H1 (cell line): ENCODE results near the gene THOC7. TPM values are rescaled to one million over a fixed set of nuclear protein-coding genes. Genes with fewer than 3 reads are reported as not detected.

Source experiments
- CTCF ChIA-PET: fragments of 300-600 bp; sonication (Branson Sonifier 250); formaldehyde crosslinking; loops from one replicate; lab custom pipeline; 2021; ENCODE audit not compliant: partially characterized antibody; lab: Charles Lee
- POLR2A ChIA-PET: fragments of 300-600 bp; sonication (Branson Sonifier 250); formaldehyde crosslinking; loops from one replicate; lab custom pipeline; 2021; ENCODE audit warnings: inconsistent platforms; ENCODE audit not compliant: partially characterized antibody; lab: Charles Lee
- DNase-seq, 2 experiments: peaks; one replicate each; pipeline versions ENCODE4 v3.0.0 to v3.0.0-alpha.2; 2010 to 2022; ENCODE audit warnings: low spot score in 2 of 2, low read depth in 1 of 2, mixed read lengths in 1 of 2
- FAIRE-seq: peaks from 2 replicates; lab custom pipeline; 2011; peaks lifted over from hg19 to GRCh38; lab: Jason Lieb, UNC
- H2AFZ ChIP-seq: 2 replicates; pipeline ENCODE4 v1.8.1; 2012; ENCODE audit warnings: low read length, inconsistent platforms
- H2AK5ac ChIP-seq: 2 replicates; pipeline ENCODE4 v1.6.1; 2013; ENCODE audit warnings: low read depth, low read length
- H2BK120ac ChIP-seq: replicated peaks from 2 replicates; pipeline ENCODE3; 2013; ENCODE audit warnings: low read depth, low read length, inconsistent platforms
- H2BK12ac ChIP-seq: 2 replicates; pipeline ENCODE4 v1.6.1; 2013; ENCODE audit warnings: low read depth, low read length
- H2BK15ac ChIP-seq: 2 replicates; pipeline ENCODE4 v1.6.1; 2013; ENCODE audit warnings: low read length
- H2BK20ac ChIP-seq: 2 replicates; pipeline ENCODE4 v1.6.1; 2013; ENCODE audit warnings: low read length
- H2BK5ac ChIP-seq: 2 replicates; pipeline ENCODE4 v1.6.1; 2013; ENCODE audit warnings: low read depth, low read length
- H3K14ac ChIP-seq: 2 replicates; pipeline ENCODE4 v1.6.1; 2013; ENCODE audit warnings: inconsistent platforms; ENCODE audit not compliant: insufficient read length
- H3K18ac ChIP-seq: 2 replicates; pipeline ENCODE4 v1.6.1; 2013; ENCODE audit warnings: low read length; ENCODE audit errors: extremely low read depth
- H3K23ac ChIP-seq: 2 replicates; pipeline ENCODE4 v1.6.1; 2013; ENCODE audit warnings: inconsistent platforms; ENCODE audit not compliant: insufficient read length
- H3K23me2 ChIP-seq: 2 replicates; pipeline ENCODE4 v1.6.1; 2013; ENCODE audit warnings: low read depth, low read length
- H3K27ac ChIP-seq: 2 replicates; pipeline ENCODE4 v1.6.1; 2011; ENCODE audit warnings: low read depth, low read length, inconsistent platforms
- H3K27me3 ChIP-seq, 4 experiments: replicated peaks in 1 of 4; 1 replicate in 1 of 4; 2 replicates in 3 of 4; pipeline versions ENCODE4 v1.6.1 to v1.8.1; 2011 to 2013; ENCODE audit warnings: low read length in 3 of 4, mild to moderate bottlenecking in 3 of 4, inconsistent platforms in 2 of 4, mixed read lengths in 2 of 4, moderate library complexity in 1 of 4; ENCODE audit not compliant: control insufficient read depth in 3 of 4, insufficient read depth in 3 of 4; ENCODE audit errors: extremely low read depth in 1 of 4
- H3K36me3 ChIP-seq, 4 experiments: 2 replicates each; pipeline versions ENCODE4 v1.6.1 to v1.8.1; 2011 to 2013; ENCODE audit warnings: mild to moderate bottlenecking in 4 of 4, low read length in 3 of 4, moderate library complexity in 2 of 4, control low read depth in 1 of 4, inconsistent platforms in 1 of 4; ENCODE audit not compliant: insufficient read depth in 4 of 4, control insufficient read depth in 2 of 4
- H3K4ac ChIP-seq: replicated peaks from 2 replicates; pipeline ENCODE3; 2013; ENCODE audit warnings: low read length, low read depth, mixed read lengths, inconsistent platforms; ENCODE audit not compliant: insufficient read length
- H3K4me1 ChIP-seq, 4 experiments: replicated peaks in 1 of 4; 1 replicate in 1 of 4; 2 replicates in 3 of 4; pipeline versions ENCODE4 v1.6.1 to v1.8.1; 2011 to 2013; ENCODE audit warnings: low read length in 3 of 4, inconsistent platforms in 2 of 4, mixed read lengths in 1 of 4; ENCODE audit not compliant: insufficient read depth in 4 of 4, control insufficient read depth in 3 of 4
- H3K4me2 ChIP-seq, 2 experiments: 2 replicates each; pipeline versions ENCODE4 v1.6.1 to v1.8.1; 2011 to 2013; ENCODE audit warnings: low read depth in 2 of 2, low read length in 2 of 2, control low read depth in 1 of 2, inconsistent platforms in 1 of 2, mild to moderate bottlenecking in 1 of 2; ENCODE audit not compliant: insufficient read depth in 1 of 2
- H3K4me3 ChIP-seq, 4 experiments: fragments of 200-600, 300-600 bp in 1 of 4; sonication (generic), shearing (Covaris generic), sonication (Bioruptor Twin) in 1 of 4; 2 replicates each; pipeline versions ENCODE4 v1.5.1 to v1.8.1; 2011 to 2016; ENCODE audit warnings: low read length in 4 of 4, low read depth in 3 of 4, control low read depth in 2 of 4, inconsistent platforms in 2 of 4, mild to moderate bottlenecking in 2 of 4, mixed read lengths in 1 of 4, moderate library complexity in 1 of 4; ENCODE audit not compliant: insufficient read depth in 2 of 4; ENCODE audit errors: extremely low read depth in 1 of 4
- H3K56ac ChIP-seq: replicated peaks from 2 replicates; pipeline ENCODE3; 2013; ENCODE audit warnings: low read depth, mild to moderate bottlenecking, mixed read lengths, low read length, inconsistent platforms; ENCODE audit not compliant: insufficient read length
- H3K79me1 ChIP-seq: 2 replicates; pipeline ENCODE4 v1.6.1; 2013; ENCODE audit warnings: low read depth, low read length, control low read depth
- H3K79me2 ChIP-seq, 2 experiments: 2 replicates each; pipeline versions ENCODE4 v1.6.1 to v1.8.1; 2012 to 2013; ENCODE audit warnings: low read length in 2 of 2, mild to moderate bottlenecking in 2 of 2, inconsistent platforms in 1 of 2; ENCODE audit not compliant: insufficient read depth in 2 of 2, control insufficient read depth in 1 of 2
- H3K9ac ChIP-seq, 4 experiments: replicated peaks in 1 of 4; 1 replicate in 1 of 4; 2 replicates in 3 of 4; pipeline versions ENCODE4 v1.6.1 to v1.8.1; 2011 to 2013; ENCODE audit warnings: low read depth in 3 of 4, low read length in 3 of 4, control low read depth in 2 of 4, mild to moderate bottlenecking in 2 of 4, moderate library complexity in 2 of 4, inconsistent platforms in 1 of 4; ENCODE audit errors: extremely low read depth in 1 of 4
- H3K9me3 ChIP-seq, 2 experiments: 2 replicates each; pipeline versions ENCODE4 v1.6.1 to v1.8.1; 2012 to 2013; ENCODE audit warnings: mild to moderate bottlenecking in 2 of 2, moderate library complexity in 2 of 2, control low read depth in 1 of 2, inconsistent platforms in 1 of 2, low read depth in 1 of 2, low read length in 1 of 2, mixed read lengths in 1 of 2; ENCODE audit not compliant: insufficient read depth in 2 of 2
- H4K20me1 ChIP-seq, 2 experiments: replicated peaks in 1 of 2; 2 replicates each; pipeline versions ENCODE3 to v1.8.1; 2011 to 2013; ENCODE audit warnings: inconsistent platforms in 2 of 2, low read length in 2 of 2, mild to moderate bottlenecking in 1 of 2; ENCODE audit not compliant: insufficient read depth in 2 of 2, control insufficient read depth in 1 of 2
- H4K5ac ChIP-seq: 2 replicates; pipeline ENCODE4 v1.6.1; 2013; ENCODE audit warnings: low read length, low read depth, mixed read lengths, inconsistent platforms; ENCODE audit not compliant: insufficient read length
- H4K8ac ChIP-seq: 2 replicates; pipeline ENCODE4 v1.8.0; 2013; ENCODE audit warnings: mild to moderate bottlenecking, moderate library complexity, low read length, inconsistent platforms; ENCODE audit not compliant: insufficient read depth; ENCODE audit errors: extremely low read depth
- H4K91ac ChIP-seq: replicated peaks from 2 replicates; pipeline ENCODE3; 2013; ENCODE audit warnings: low read length, mixed read lengths, inconsistent platforms; ENCODE audit not compliant: insufficient read length
- BRCA1 ChIP-seq: IDR thresholded peaks from 2 replicates; pipeline ENCODE4 v1.6.1; 2012; ENCODE audit warnings: low read depth, low read length, improper control_type of control experiment
- CBX5 ChIP-seq: fragments of 300-800, 300-1000 bp; sonication (generic); IDR thresholded peaks from 2 replicates; pipeline ENCODE4 v1.7.1; 2016; ENCODE audit warnings: antibody characterized with exemption, low read length, low read depth
- CEBPB ChIP-seq: IDR thresholded peaks from 2 replicates; pipeline ENCODE4 v1.6.1; 2012; ENCODE audit warnings: low read depth, low read length
- FOSL1 ChIP-seq: IDR thresholded peaks from 2 replicates; pipeline ENCODE4 v1.6.1; 2011; ENCODE audit warnings: mild to moderate bottlenecking, low read depth, low read length, moderate library complexity; ENCODE audit not compliant: insufficient read depth
- KDM5A ChIP-seq: fragments of 200-600 bp; IDR thresholded peaks from 2 replicates; pipeline ENCODE4 v1.7.1; 2012; ENCODE audit warnings: mild to moderate bottlenecking, low read length, inconsistent platforms, mixed read lengths
- NANOG ChIP-seq: IDR thresholded peaks from 2 replicates; pipeline ENCODE4 v1.6.1; 2011; ENCODE audit warnings: low read length, low read depth, mild to moderate bottlenecking, inconsistent platforms; ENCODE audit not compliant: insufficient read depth, poor library complexity, severe bottlenecking
- PHF8 ChIP-seq: fragments of 200-600 bp; sonication (generic); conservative IDR thresholded peaks from 2 replicates; pipeline ENCODE4 v1.7.1; 2012; ENCODE audit warnings: low read depth, mild to moderate bottlenecking, inconsistent platforms, low read length, moderate library complexity
- SIN3A ChIP-seq, 2 experiments: IDR thresholded peaks in 1 of 2; conservative IDR thresholded peaks in 1 of 2; 2 replicates each; pipeline ENCODE4 v1.6.1; 2011 to 2012; ENCODE audit warnings: low read length in 2 of 2, improper control_type of control experiment in 1 of 2, low read depth in 1 of 2, mild to moderate bottlenecking in 1 of 2
- SIRT6 ChIP-seq: IDR thresholded peaks from one replicate; pipeline ENCODE4 v1.7.1; 2012; ENCODE audit warnings: low read length, inconsistent platforms
- SP1 ChIP-seq: IDR thresholded peaks from 2 replicates; pipeline ENCODE4 v1.6.1; 2011; ENCODE audit warnings: low read depth, low read length
- SP4 ChIP-seq: IDR thresholded peaks from 2 replicates; pipeline ENCODE4 v1.6.1; 2012; ENCODE audit warnings: low read length, inconsistent platforms
- YY1 ChIP-seq: IDR thresholded peaks from 2 replicates; pipeline ENCODE4 v1.6.1; 2011; ENCODE audit warnings: low read depth, mild to moderate bottlenecking, low read length
- whole genome bisulfite sequencing, 2 experiments: shearing (Covaris generic) in 1 of 2; methylation state at CpG; one replicate each; pipeline versions ENCODE4 v1.1.6 to v1.1.7; 2013 to 2015; ENCODE audit warnings: low lambda C conversion rate in 2 of 2, mixed read lengths in 2 of 2, inconsistent platforms in 1 of 2, low coverage in 1 of 2, missing lambda C conversion rate in 1 of 2; ENCODE audit not compliant: insufficient replicate concordance in 2 of 2, insufficient coverage in 1 of 2, insufficient read length in 1 of 2; ENCODE audit errors: extremely low coverage in 1 of 2, missing lambda C conversion rate in 1 of 2; 5-methylcytosine and 5-hydroxymethylcytosine counted together
- polyA plus RNA-seq, 7 experiments: library from polyadenylated mRNA; depleted of rRNA in 3 of 7; stranded (reverse) in 5 of 7; unstranded in 2 of 7; fragments of >200 nt in 5 of 7; fragments of 200-250 nt in 2 of 7; gene quantifications; 1 replicate in 5 of 7; 2 replicates in 1 of 7; 4 replicates in 1 of 7; pipeline versions ENCODE4 v1.2.1 to v1.2.3, GENCODE V29; 2011 to 2013; ENCODE audit warnings: missing spikeins in 2 of 7, mixed read lengths in 2 of 7
- total RNA-seq: library from RNA; stranded (reverse); fragmentation: NEBNext Ultra II Directional; extraction: Animal tissue kit (Norgen Biotek cat#: 25700); gene quantifications from 2 replicates; pipeline ENCODE4 v1.2.1, GENCODE V29; 2021

The THOC7 gene
- total and polyA plus RNA-seq, 2 of the 8 experiments (the other 6 are each of a cell fraction or from before 2014, with no cell fraction given): 18.7 to 74.0 TPM

GRCh38 chr3:63875510-63875909, 11.9 kb upstream of the THOC7 start:
- Histone ChIP-seq H2BK20ac (no peak overlapping the region), H3K18ac (no peak overlapping the region), H3K9ac (no peak overlapping the region), H3K56ac (no peak overlapping the region), H4K20me1 (peaks cover 2 to 3% of the 10 kb centered on the region in 2 experiments), H3K14ac (no peak overlapping the region), H3K79me1 (no peaks in the 10 kb centered on the region; the same call in 1 of the 2 replicates), H2BK5ac (no peak overlapping the region), H3K27ac (no peak overlapping the region), H3K4me2 (no peak overlapping the region), H3K4me1 (peaks cover 6 to 11% (median 8%) of the 10 kb centered on the region in 4 experiments; a peak in 6 of 7 replicates), H2BK15ac (no peak overlapping the region), H3K9me3 (no peaks in the 10 kb centered on the region), H4K8ac (no peak overlapping the region), H2AFZ (no peak overlapping the region), H3K23ac (no peak overlapping the region), H3K79me2 (peaks cover 0 to 65% of the 10 kb centered on the region in 2 experiments; a peak in 3 of 4 replicates), H2BK120ac (no peak overlapping the region), H4K5ac (no peak overlapping the region), H2AK5ac (no peak overlapping the region), H3K36me3 (no peaks in the 10 kb centered on the region), H3K23me2 (no peaks in the 10 kb centered on the region), H3K4ac (no peak overlapping the region), H3K4me3 (no peak overlapping the region), H2BK12ac (no peak overlapping the region), H4K91ac (no peak overlapping the region), H3K27me3 (no peaks in the 10 kb centered on the region)
- no peak for DNase-seq
- CTCF ChIA-PET: interaction anchor here (0.5 to 2.2 kb wide), 3 partner anchors 16 to 588 kb away, joined by 3 to 5 read pairs (median 5); no protein-coding TSS in a partner anchor
- TF ChIP-seq CBX5 (no peak), PHF8 (no peak), SP4 (no peak), KDM5A (no peak), NANOG (no peak), SIRT6 (no peak), SIN3A (conservative IDR thresholded peaks at IDR 0.05 in 1 of 2, IDR thresholded peaks at IDR 0.05 in 1 of 2; ENCODE audit: low read depth in 1 of 2, low read length in 2 of 2) (no peak), FOSL1 (no peak), YY1 (no peak), BRCA1 (no peak), SP1 (no peak), CEBPB (no peak)
- 89% methylated on average over 2 of the region's 2 CpGs; no CpG with 5 or more reads in 1 of the 2 experiments for WGBS, 2 experiments
- POLR2A ChIA-PET: interaction anchor here (0.9 kb wide), 1 partner anchor 13 kb away, joined by 3 read pairs; no protein-coding TSS in a partner anchor
- FAIRE-seq: no peak
